Right atrium auricular region (tissue), 2 donors: ENCODE data around the gene SRRM3. TPM values are rescaled to one million over a fixed set of nuclear protein-coding genes. Genes with fewer than 3 reads are reported as not detected.

Experiments
- DNase-seq: peaks from one replicate; pipeline ENCODE4 v3.0.0-alpha.2; 2019; ENCODE audit warnings: low spot score
- H3K27ac ChIP-seq, 2 donors: fragments of 200-600 bp; sonication (generic); 1 replicate in 1 of 2; 2 replicates in 1 of 2; pipeline ENCODE4 v1.5.1; 2016 to 2019
- H3K27me3 ChIP-seq, 2 donors: fragments of 200-600 bp; sonication (generic); one replicate each; pipeline versions ENCODE4 v1.5.1 to v1.6.0; 2017 to 2019
- H3K36me3 ChIP-seq: fragments of 200-600 bp; sonication (generic); one replicate; pipeline ENCODE4 v1.5.1; 2016
- H3K4me1 ChIP-seq, 2 donors: fragments of 200-600 bp; sonication (generic); one replicate each; pipeline versions ENCODE4 v1.5.1 to v1.6.0; 2017 to 2019
- H3K4me3 ChIP-seq, 2 donors: fragments of 200-600 bp; sonication (generic); 1 replicate in 1 of 2; 2 replicates in 1 of 2; pipeline ENCODE4 v1.5.1; 2017 to 2019; ENCODE audit warnings: mild to moderate bottlenecking in 1 of 2, moderate library complexity in 1 of 2
- H3K9me3 ChIP-seq, 2 donors: fragments of 200-600 bp; sonication (generic); one replicate each; pipeline ENCODE4 v1.5.1; 2019
- CTCF ChIP-seq, 2 donors: fragments of 200-600 bp; sonication (generic); IDR thresholded peaks; one replicate each; pipeline ENCODE4 v1.5.1; 2019; ENCODE audit warnings: antibody characterized with exemption in 2 of 2
- total RNA-seq, 2 donors: library from RNA; depleted of rRNA; stranded (reverse); fragments of >200 nt; gene quantifications; one replicate each; pipeline ENCODE4 v1.1.0, GENCODE V29; 2016

The SRRM3 gene
- total RNA-seq, 2 donors from 2014 or later: 17.5 to 27.1 TPM

DNA sequence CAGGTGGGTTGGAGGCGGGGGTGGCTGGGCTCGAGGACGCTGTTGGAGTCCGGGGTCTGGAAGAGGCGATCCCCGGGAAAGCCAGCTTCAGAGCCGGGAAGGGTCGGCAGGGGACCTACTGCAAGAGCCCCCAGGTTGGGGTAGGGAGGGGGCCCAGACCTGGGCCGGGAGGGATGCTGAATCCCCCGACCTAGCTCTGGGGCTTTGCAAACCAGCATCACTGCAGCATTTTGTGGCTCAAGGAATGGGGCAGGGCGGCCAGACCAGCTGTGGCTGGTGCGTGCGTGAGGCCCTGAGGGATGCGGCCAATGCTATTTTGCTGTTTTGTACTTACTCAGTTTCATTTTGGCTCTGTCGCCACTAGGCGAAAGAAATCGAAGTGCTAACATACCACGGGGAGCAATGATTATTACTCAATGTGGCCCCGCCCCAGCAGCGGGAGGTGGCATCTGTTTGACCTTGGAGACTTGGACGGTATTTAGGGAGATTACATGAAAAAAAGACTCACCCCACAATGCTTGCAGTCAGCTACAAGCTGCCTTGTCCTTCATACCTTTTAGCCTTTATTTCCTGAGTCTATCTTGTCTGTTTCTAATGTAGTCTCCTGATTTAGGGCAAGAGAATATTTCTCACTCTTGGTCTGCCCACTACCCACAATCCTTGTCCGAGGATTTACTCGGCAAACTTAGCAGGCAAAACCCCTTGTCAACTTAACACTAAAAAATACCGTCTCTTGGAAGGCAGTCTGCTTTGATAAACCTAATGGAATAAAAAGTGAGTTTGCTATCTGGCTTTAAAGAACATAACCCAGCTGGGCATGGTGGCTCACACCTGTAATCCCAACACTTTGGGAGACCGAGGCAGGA is 117.0 kb downstream of the SRRM3 start:
- Histone ChIP-seq H3K4me1 (peaks cover 0 to 51% of the 10 kb centered on the region in 2 donors), H3K4me3 (peak overlapping the region; percentile 61 to 75), H3K36me3 (no peaks in the 10 kb centered on the region), H3K9me3 (no peaks in the 10 kb centered on the region), H3K27ac (peak overlapping the region; percentile 97 to 98), H3K27me3 (no peaks in the 10 kb centered on the region)
- DNase-seq: peak; percentile 94
- no peak for TF ChIP-seq CTCF (IDR thresholded peaks at IDR 0.05)

DNA sequence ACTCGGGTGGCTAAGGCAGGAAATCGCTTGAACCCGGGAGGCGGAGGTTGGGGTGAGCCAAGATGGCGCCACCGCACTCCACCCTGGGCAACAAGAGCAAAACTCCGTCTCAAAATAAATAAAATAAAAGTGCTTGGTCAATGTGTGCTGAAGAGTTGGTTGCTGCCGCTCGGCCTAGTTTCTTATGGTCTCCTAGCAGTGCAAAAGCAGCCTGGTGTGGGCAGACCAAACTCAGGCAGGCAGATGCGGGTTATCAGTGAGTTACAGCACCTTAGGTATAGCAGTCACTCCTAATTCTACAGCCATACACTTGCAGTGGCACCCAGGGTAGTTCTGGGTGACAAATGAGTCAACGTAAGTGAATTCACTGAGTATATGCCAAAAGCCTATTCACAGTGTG is 123.4 kb downstream of the SRRM3 start:
- Histone ChIP-seq H3K4me3 (no peak overlapping the region), H3K27me3 (no peaks in the 10 kb centered on the region), H3K4me1 (peaks cover 0 to 54% of the 10 kb centered on the region in 2 donors), H3K27ac (peak overlapping the region; percentile 3 to 85), H3K36me3 (peaks cover 49% of the 10 kb centered on the region), H3K9me3 (no peaks in the 10 kb centered on the region)
- no peak for TF ChIP-seq CTCF (IDR thresholded peaks at IDR 0.05)
- DNase-seq: no peak

DNA sequence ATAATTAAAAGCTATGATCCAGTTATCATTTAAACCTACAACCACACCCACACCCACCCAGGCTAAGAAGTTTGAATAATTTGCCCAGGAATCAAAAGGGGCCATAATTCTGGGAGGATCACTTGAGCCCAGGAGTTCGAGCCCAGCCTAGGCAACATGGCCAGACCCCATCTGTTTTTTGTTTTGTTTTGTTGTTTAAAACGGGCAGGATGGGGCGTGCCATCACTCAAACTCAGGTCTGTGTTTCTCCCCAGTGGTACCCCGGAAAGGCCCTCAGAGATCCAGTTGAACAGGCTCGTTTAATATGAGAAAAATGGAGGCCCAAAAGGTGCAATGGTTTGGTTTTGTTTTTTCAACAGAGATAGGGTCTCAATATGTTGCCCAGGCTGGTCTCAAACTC is 124.1 kb downstream of the SRRM3 start:
- Histone ChIP-seq H3K4me3 (no peak overlapping the region), H3K4me1 (peaks cover 0 to 60% of the 10 kb centered on the region in 2 donors), H3K27me3 (no peaks in the 10 kb centered on the region), H3K36me3 (peaks cover 49% of the 10 kb centered on the region), H3K9me3 (no peaks in the 10 kb centered on the region), H3K27ac (peak overlapping the region in 1 of 2 donors; percentile 85)
- no peak for TF ChIP-seq CTCF (IDR thresholded peaks at IDR 0.05)
- DNase-seq: no peak

GRCh38 chr7:76326646-76327233 is 125.0 kb downstream of the SRRM3 start:
- Histone ChIP-seq H3K4me1 (peaks cover 0 to 67% of the 10 kb centered on the region in 2 donors), H3K4me3 (no peak overlapping the region), H3K27ac (peak overlapping the region; percentile 2 to 85), H3K36me3 (peaks cover 49% of the 10 kb centered on the region), H3K9me3 (no peaks in the 10 kb centered on the region), H3K27me3 (no peaks in the 10 kb centered on the region)
- DNase-seq: no peak
- no peak for TF ChIP-seq CTCF (IDR thresholded peaks at IDR 0.05)

- H3K9me3 ChIP-seq: no peaks in the 10 kb centered on the region
- no peak overlapping the region for H3K4me3 ChIP-seq
- peak overlapping the region; percentile 2 to 85 for H3K27ac ChIP-seq
- no peak for DNase-seq
- H3K27me3 ChIP-seq: no peaks in the 10 kb centered on the region
- TF ChIP-seq CTCF (IDR thresholded peaks at IDR 0.05): no peak
- H3K4me1 ChIP-seq: peaks cover 0 to 68% of the 10 kb centered on the region in 2 donors
- H3K36me3 ChIP-seq: peaks cover 49% of the 10 kb centered on the region
These were observed 125.9 kb downstream of the SRRM3 start for GRCh38 chr7:76327610-76328009.
